ENCODE results near the gene TMEM14C. TPM values are rescaled to one million over a fixed set of nuclear protein-coding genes. Genes with fewer than 3 reads are reported as not detected.
"Not testable (repeated sequence)": the region's sequence is repeated elsewhere in the genome, so short reads cannot be mapped to it uniquely, and the experiment has no call there.

Gene TMEM14C
- total RNA-seq, 2 donors from 2014 or later: 31.5 to 37.5 TPM

GRCh38 chr6:10695086-10695657 is 27.7 kb upstream of the TMEM14C start:
- peaks cover 23% of the 10 kb centered on the region for H3K4me1 Mint-ChIP-seq
- H3K27ac Mint-ChIP-seq: peak overlapping the region; percentile 100
- DNase-seq: no peak
- H3K4me3 Mint-ChIP-seq: peak overlapping the region; percentile 96
- no peaks in the 10 kb centered on the region for H3K9me3 ChIP-seq (ENCODE audit: control insufficient read depth, low read length, poor library complexity, severe bottlenecking)
- ATAC-seq: no peak
- no peaks in the 10 kb centered on the region for H3K27me3 Mint-ChIP-seq
- H3K36me3 Mint-ChIP-seq (ENCODE audit: low read depth): peaks cover 5% of the 10 kb centered on the region

GRCh38 chr6:10696655-10697054 is 26.2 kb upstream of the TMEM14C start:
- H3K4me1 Mint-ChIP-seq: peaks cover 28% of the 10 kb centered on the region
- H3K27ac Mint-ChIP-seq: peak overlapping the region; percentile 87
- H3K9me3 ChIP-seq (ENCODE audit: control insufficient read depth, low read length, poor library complexity, severe bottlenecking): no peaks in the 10 kb centered on the region
- DNase-seq: no peak
- peak overlapping the region; percentile 96 for H3K4me3 Mint-ChIP-seq
- no peaks in the 10 kb centered on the region for H3K27me3 Mint-ChIP-seq
- H3K36me3 Mint-ChIP-seq (ENCODE audit: low read depth): peaks cover 5% of the 10 kb centered on the region
- ATAC-seq: no peak

GRCh38 chr6:10713962-10714361 is 8.9 kb upstream of the TMEM14C start:
- Mint-ChIP-seq H3K4me3 (no peak overlapping the region), H3K27me3 (no peaks in the 10 kb centered on the region), H3K36me3 (ENCODE audit: low read depth) (no peaks in the 10 kb centered on the region), H3K4me1 (peaks cover 5% of the 10 kb centered on the region), H3K27ac (no peak overlapping the region)
- ATAC-seq (no peak), DNase-seq (no peak)
- no peaks in the 10 kb centered on the region for H3K9me3 ChIP-seq (ENCODE audit: control insufficient read depth, low read length, poor library complexity, severe bottlenecking)

DNA sequence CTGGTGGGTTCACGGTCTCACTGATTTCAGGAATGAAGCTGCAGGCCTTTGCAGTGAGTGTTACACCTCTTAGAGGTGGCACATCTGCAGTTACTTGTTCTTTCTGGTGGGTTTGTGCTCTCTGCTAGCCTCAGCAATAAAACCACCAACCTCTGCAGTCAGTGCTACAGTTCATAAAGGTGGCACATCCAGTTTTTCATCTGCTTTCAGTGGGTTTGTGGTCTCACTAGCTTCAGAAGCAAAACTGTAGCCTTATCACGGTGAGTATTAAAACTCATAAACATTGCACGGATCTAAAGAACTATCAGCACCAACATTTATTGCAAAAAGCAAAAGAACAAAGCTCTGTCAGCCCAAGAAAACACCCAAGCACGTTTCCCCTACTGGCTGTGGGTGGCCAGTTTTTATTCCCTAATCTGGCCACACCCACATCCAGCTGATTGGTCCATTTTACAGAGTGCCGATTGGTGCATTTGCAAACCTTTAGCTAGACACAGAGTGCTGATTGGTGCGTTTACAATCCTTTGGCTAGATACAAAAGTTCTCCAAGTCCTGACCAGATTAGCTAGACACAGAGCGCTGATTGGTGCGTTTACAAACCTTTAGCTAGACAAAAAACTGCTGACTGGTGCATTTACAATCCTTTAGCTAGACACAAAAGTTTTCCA is 3.4 kb upstream of the TMEM14C start:
- no peaks in the 10 kb centered on the region for H3K9me3 ChIP-seq (ENCODE audit: control insufficient read depth, low read length, poor library complexity, severe bottlenecking)
- H3K27ac Mint-ChIP-seq: no peak overlapping the region
- no peaks in the 10 kb centered on the region for H3K36me3 Mint-ChIP-seq (ENCODE audit: low read depth)
- no peaks in the 10 kb centered on the region for H3K27me3 Mint-ChIP-seq
- H3K4me1 Mint-ChIP-seq: peaks cover 22% of the 10 kb centered on the region
- DNase-seq (peak in 1 of 3 donors; percentile 21), ATAC-seq (peak; percentile 25)
- peak overlapping the region; percentile 98 for H3K4me3 Mint-ChIP-seq

DNA sequence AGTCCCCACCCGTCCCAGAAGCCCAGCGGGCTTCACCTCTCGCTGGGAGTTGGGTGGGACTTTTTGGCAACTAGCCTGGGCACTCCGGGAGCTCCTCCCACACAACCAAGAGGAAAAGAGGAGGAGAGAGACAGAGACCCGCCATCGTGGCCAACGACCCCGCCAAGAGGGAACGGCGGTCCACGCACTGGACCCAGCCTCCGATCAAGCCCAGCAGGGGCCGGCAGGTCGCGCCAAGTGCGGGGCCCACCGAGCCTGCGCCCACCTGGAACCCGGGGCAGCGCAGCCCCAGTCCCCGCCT is 3.0 kb upstream of the TMEM14C start:
- ATAC-seq (no peak), DNase-seq (no peak)
- Mint-ChIP-seq H3K4me3 (peak overlapping the region; percentile 98), H3K4me1 (peaks cover 23% of the 10 kb centered on the region), H3K27ac (no peak overlapping the region), H3K36me3 (ENCODE audit: low read depth) (no peaks in the 10 kb centered on the region), H3K27me3 (no peaks in the 10 kb centered on the region)
- no peaks in the 10 kb centered on the region for H3K9me3 ChIP-seq (ENCODE audit: control insufficient read depth, low read length, poor library complexity, severe bottlenecking)

GRCh38 chr6:10720265-10720959 is 2.5 kb upstream of the TMEM14C start:
- H3K27me3 Mint-ChIP-seq: no peaks in the 10 kb centered on the region
- peak overlapping the region; percentile 98 for H3K4me3 Mint-ChIP-seq
- H3K4me1 Mint-ChIP-seq: peaks cover 24% of the 10 kb centered on the region
- ATAC-seq (peak; percentile 63), DNase-seq (peak; percentile 36 to 50 (median 43))
- H3K9me3 ChIP-seq (ENCODE audit: control insufficient read depth, low read length, poor library complexity, severe bottlenecking): no peaks in the 10 kb centered on the region
- H3K36me3 Mint-ChIP-seq (ENCODE audit: low read depth): no peaks in the 10 kb centered on the region
- no peak overlapping the region for H3K27ac Mint-ChIP-seq

DNA sequence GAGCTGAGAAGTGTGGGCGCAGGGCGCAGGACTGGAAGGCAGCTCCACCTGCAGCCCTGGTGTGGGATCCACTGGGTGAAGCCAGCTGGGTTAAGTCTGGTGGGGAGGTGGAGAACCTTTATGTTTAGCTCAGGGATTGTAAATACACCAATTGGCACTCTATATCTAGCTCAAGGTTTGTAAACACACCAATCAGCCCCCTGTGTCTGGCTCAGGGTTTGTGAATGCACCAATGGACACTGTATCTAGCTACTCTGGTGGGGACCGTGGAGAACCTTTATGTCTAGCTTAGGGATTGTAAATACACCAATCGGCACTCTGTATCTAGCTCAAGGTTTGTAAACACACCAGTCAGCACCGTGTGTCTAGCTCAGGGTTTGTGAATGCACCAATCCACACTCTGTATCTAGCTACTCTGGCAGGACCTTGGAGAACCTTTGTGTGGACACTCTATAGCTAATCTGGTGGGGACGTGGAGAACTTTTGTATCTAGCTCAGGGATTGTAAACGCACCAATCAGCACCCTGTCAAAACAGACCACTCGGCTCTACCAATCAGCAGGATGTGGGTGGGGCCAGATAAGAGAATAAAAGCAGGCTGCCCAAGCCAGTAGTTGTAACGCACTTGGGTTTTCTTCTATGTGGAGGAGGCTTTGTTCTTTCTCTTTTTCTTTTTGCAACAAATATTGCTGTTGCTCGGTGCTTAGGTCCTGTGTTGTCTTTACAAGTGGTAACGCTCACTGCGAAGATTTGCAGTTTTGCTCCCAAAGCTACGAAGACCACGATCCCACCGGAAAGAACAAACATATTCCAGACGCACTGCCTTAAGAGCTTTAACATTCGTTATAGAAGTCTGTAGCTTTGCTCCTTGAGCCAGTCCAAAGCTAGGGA is 1.7 kb upstream of the TMEM14C start:
- ATAC-seq; DNase-seq; H3K27me3 Mint-ChIP-seq; H3K36me3 Mint-ChIP-seq (ENCODE audit: low read depth); H3K9me3 ChIP-seq (ENCODE audit: control insufficient read depth, low read length, poor library complexity, severe bottlenecking): not testable (repeated sequence)
- H3K27ac Mint-ChIP-seq: peak overlapping the region; percentile 88
- H3K4me1 Mint-ChIP-seq: peaks cover 27% of the 10 kb centered on the region
- H3K4me3 Mint-ChIP-seq: peak overlapping the region; percentile 98

- Mint-ChIP-seq H3K4me1 (peaks cover 27% of the 10 kb centered on the region), H3K27me3 (no peaks in the 10 kb centered on the region), H3K27ac (peak overlapping the region; percentile 88), H3K36me3 (ENCODE audit: low read depth) (no peaks in the 10 kb centered on the region), H3K4me3 (peak overlapping the region; percentile 98)
- H3K9me3 ChIP-seq (ENCODE audit: control insufficient read depth, low read length, poor library complexity, severe bottlenecking): no peaks in the 10 kb centered on the region
- no peak for ATAC-seq
- no peak for DNase-seq
Observed at GRCh38 chr6:10721850-10722569, 860 bp upstream of the TMEM14C start.

- Mint-ChIP-seq H3K4me3 (peak overlapping the region; percentile 98), H3K4me1 (peaks cover 27% of the 10 kb centered on the region), H3K36me3 (ENCODE audit: low read depth) (peaks cover 2% of the 10 kb centered on the region), H3K27me3 (no peaks in the 10 kb centered on the region), H3K27ac (peak overlapping the region; percentile 88)
- H3K9me3 ChIP-seq (ENCODE audit: control insufficient read depth, low read length, poor library complexity, severe bottlenecking): no peaks in the 10 kb centered on the region
- no peak for DNase-seq
- no peak for ATAC-seq
Observed at GRCh38 chr6:10722570-10722819, 375 bp upstream of the TMEM14C start.

DNA sequence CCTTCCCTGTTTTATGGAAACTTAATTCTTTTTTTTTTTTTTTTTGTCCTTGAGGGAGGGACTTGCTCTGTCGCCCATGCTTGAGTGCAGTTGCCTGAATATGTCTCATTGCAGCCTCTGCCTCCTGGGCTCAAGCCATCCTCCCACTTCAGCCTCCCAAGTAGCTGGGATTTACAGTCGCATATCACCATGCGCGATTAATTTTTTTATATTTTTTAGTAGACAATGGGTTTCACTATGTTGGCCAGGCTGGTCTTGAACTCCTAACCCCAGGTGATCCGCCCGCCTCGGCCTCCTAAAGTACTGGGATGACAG is 654 bp downstream of the TMEM14C start:
- no peaks in the 10 kb centered on the region for H3K9me3 ChIP-seq (ENCODE audit: control insufficient read depth, low read length, poor library complexity, severe bottlenecking)
- Mint-ChIP-seq H3K27me3 (no peaks in the 10 kb centered on the region), H3K4me1 (peaks cover 34% of the 10 kb centered on the region), H3K36me3 (ENCODE audit: low read depth) (peaks cover 7% of the 10 kb centered on the region), H3K4me3 (peak overlapping the region; percentile 98), H3K27ac (peak overlapping the region; percentile 88)
- DNase-seq (no peak), ATAC-seq (no peak)

- H3K9me3 ChIP-seq (ENCODE audit: control insufficient read depth, low read length, poor library complexity, severe bottlenecking): no peaks in the 10 kb centered on the region
- DNase-seq (no peak), ATAC-seq (no peak)
- Mint-ChIP-seq H3K27ac (no peak overlapping the region), H3K4me1 (peaks cover 35% of the 10 kb centered on the region), H3K27me3 (no peaks in the 10 kb centered on the region), H3K36me3 (ENCODE audit: low read depth) (peaks cover 7% of the 10 kb centered on the region), H3K4me3 (no peak overlapping the region)
Observed at GRCh38 chr6:10725044-10725443, 2.2 kb downstream of the TMEM14C start.

DNA sequence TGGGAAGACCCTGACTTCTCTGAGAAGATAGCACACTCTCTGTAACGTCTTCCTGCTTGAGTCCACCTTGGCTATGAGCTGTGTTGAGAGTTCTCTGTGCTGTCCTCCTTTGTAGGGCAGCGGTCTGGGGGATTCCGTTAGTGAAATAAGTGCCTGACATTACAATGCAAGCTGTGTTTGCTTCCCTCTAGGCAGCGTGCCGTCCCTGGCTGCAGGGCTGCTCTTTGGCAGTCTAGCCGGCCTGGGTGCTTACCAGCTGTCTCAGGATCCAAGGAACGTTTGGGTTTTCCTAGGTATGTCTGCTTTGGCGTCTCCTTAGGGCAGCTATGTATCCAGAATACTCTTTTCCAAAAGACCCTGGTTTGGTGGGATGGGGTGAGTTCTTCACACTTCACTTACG is 2.8 kb downstream of the TMEM14C start:
- DNase-seq: no peak
- Mint-ChIP-seq H3K27me3 (no peaks in the 10 kb centered on the region), H3K4me1 (peaks cover 38% of the 10 kb centered on the region), H3K4me3 (peak overlapping the region; percentile 49), H3K27ac (no peak overlapping the region), H3K36me3 (ENCODE audit: low read depth) (peaks cover 9% of the 10 kb centered on the region)
- H3K9me3 ChIP-seq (ENCODE audit: control insufficient read depth, low read length, poor library complexity, severe bottlenecking): no peaks in the 10 kb centered on the region
- no peak for ATAC-seq

DNA sequence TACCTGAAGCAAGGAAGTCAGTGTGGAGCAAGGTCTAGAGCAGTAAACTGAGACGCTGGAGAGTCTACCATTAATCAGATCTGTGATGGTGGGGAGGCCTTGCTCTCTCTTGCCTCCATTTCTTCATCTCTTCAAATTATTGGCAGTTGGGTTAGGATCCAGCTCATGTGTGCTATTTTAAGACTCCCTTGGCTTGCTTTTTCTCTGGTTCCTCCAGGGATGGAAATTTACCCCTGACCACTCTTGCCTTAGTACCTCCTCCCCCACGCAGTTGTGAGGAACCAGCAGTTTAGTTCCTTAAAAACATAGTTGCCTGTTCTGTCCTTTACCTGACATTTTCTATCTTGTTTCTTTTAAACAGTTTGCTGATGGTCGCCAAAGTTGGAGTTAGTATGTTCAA is 7.4 kb downstream of the TMEM14C start:
- no peak for ATAC-seq
- H3K27ac Mint-ChIP-seq: no peak overlapping the region
- H3K27me3 Mint-ChIP-seq: no peaks in the 10 kb centered on the region
- H3K4me1 Mint-ChIP-seq: peaks cover 18% of the 10 kb centered on the region
- H3K36me3 Mint-ChIP-seq (ENCODE audit: low read depth): peaks cover 9% of the 10 kb centered on the region
- no peak for DNase-seq
- H3K4me3 Mint-ChIP-seq: no peak overlapping the region
- no peaks in the 10 kb centered on the region for H3K9me3 ChIP-seq (ENCODE audit: control insufficient read depth, low read length, poor library complexity, severe bottlenecking)

Measured in T-helper 17 cell (primary cell).